ENCODE data around the gene FAM9A. TPM values are rescaled to one million over a fixed set of nuclear protein-coding genes. Genes with fewer than 3 reads are reported as not detected.

FAM9A gene
- not detected in 2 replicates for total RNA-seq

DNA sequence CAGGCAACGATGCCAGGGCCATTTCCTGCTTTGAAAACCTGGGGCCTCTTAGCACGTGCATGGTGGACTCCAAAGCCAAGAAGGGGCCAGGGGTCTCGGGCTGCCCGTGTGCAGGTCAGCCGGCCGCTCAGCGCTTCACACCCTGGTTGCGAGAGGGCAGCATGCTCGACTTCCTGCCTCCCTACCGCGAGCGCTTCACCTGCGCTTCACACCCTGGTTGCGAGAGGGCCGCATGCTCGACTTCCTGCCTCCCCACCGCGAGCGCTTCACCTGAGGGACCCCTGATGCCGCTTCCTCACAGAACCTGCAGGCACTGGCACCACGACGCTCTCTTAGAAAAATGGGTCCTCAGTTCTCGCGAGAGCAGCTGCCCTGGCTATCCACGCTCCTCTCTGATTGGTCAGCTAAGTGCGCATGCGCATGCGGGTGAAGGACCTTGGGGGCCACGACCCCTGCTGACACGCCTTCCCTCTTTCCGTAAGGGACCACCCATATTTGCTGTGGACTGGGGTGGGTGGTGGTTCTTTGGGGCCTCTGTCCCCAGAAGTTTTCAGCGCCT, at the start of gene FAM9A:
Gene FAM9A (minus strand): TSS at position 343 of the 559 bp plus-strand sequence. CDS start 1,212 bp downstream, outside the sequence.

Other genes starting within 250 kb of the FAM9A start
- gene ANOS1, start 69.2 kb downstream of the FAM9A start, total RNA-seq = 2.6 and 16.6 TPM in 2 replicates
- not detected in 2 replicates for gene FAM9B, start 232.7 kb upstream of the FAM9A start, total RNA-seq